Esophagus muscularis mucosa (tissue), 4 donors: ENCODE data around the gene B9D1. TPM values are rescaled to one million over a fixed set of nuclear protein-coding genes. Genes with fewer than 3 reads are reported as not detected.

Experiments
- DNase-seq: peaks from one replicate; pipeline ENCODE4 v3.0.0-alpha.2; 2017; ENCODE audit errors: extremely low spot score
- H3K27ac ChIP-seq, 4 donors: fragments of 200-600 bp; sonication (generic); replicated peaks in 1 of 4; 1 replicate in 3 of 4; 2 replicates in 1 of 4; pipeline ENCODE4 v1.5.1; 2016 to 2019; ENCODE audit warnings: mild to moderate bottlenecking in 1 of 4
- H3K27me3 ChIP-seq, 4 donors: fragments of 200-600 bp; sonication (generic); one replicate each; pipeline versions ENCODE4 v1.5.1 to v1.6.0; 2016 to 2019
- H3K36me3 ChIP-seq, 4 donors: fragments of 200-600 bp; sonication (generic); one replicate each; pipeline ENCODE4 v1.5.1; 2016 to 2019
- H3K4me1 ChIP-seq, 4 donors: fragments of 200-600 bp; sonication (generic); one replicate each; pipeline ENCODE4 v1.5.1; 2016 to 2019
- H3K4me3 ChIP-seq, 4 donors: fragments of 200-600 bp; sonication (generic); 1 replicate in 2 of 4; 2 replicates in 2 of 4; pipeline ENCODE4 v1.5.1; 2016 to 2019; ENCODE audit warnings: mild to moderate bottlenecking in 4 of 4, moderate library complexity in 1 of 4
- H3K9me3 ChIP-seq, 4 donors: fragments of 200-600 bp; sonication (generic); 1 replicate in 3 of 4; 2 replicates in 1 of 4; pipeline ENCODE4 v1.5.1; 2016 to 2019
- EP300 ChIP-seq: sonication (generic); formaldehyde crosslinking; IDR thresholded peaks from one replicate; pipeline ENCODE4 v1.6.1; 2017; ENCODE audit warnings: antibody characterized with exemption
- POLR2A ChIP-seq: fragments of 450-650 bp; IDR thresholded peaks from one replicate; pipeline ENCODE4 v1.6.1; 2017; ENCODE audit warnings: antibody characterized with exemption, moderate library complexity, mild to moderate bottlenecking, low read depth
- POLR2AphosphoS5 ChIP-seq, 2 donors: sonication (generic); formaldehyde crosslinking; IDR thresholded peaks; one replicate each; pipeline ENCODE4 v1.6.1; 2017; ENCODE audit warnings: antibody characterized with exemption in 2 of 2
- WGBS: methylation state at CpG from one replicate; pipeline ENCODE4 v1.1.5; 2018; 5-methylcytosine and 5-hydroxymethylcytosine counted together
- intact Hi-C: fragments of 100-400 bp; cut with DNase I; formaldehyde crosslinking; loops from one replicate; pipeline ENCODE4 v1.15.1; 2023
- total RNA-seq, 4 donors: library from RNA; depleted of rRNA; stranded (reverse); fragments of >200 nt; gene quantifications; one replicate each; pipeline versions ENCODE4 v1.1.0 to v1.2.1, GENCODE V29; 2016
- TF ChIP-seq, protein P1 (sequence below), 3 experiments: fragments of 200-600 bp in 2 of 3; fragments of 450-650 bp in 1 of 3; sonication (generic) in 2 of 3; IDR thresholded peaks; one replicate each; pipeline ENCODE4 v1.5.1; 2017 to 2019; ENCODE audit warnings: antibody characterized with exemption in 3 of 3, mild to moderate bottlenecking in 2 of 3, moderate library complexity in 1 of 3

Gene B9D1
- total RNA-seq, 4 donors from 2014 or later = 9.5 to 13.8 (median 9.9) TPM

DNA sequence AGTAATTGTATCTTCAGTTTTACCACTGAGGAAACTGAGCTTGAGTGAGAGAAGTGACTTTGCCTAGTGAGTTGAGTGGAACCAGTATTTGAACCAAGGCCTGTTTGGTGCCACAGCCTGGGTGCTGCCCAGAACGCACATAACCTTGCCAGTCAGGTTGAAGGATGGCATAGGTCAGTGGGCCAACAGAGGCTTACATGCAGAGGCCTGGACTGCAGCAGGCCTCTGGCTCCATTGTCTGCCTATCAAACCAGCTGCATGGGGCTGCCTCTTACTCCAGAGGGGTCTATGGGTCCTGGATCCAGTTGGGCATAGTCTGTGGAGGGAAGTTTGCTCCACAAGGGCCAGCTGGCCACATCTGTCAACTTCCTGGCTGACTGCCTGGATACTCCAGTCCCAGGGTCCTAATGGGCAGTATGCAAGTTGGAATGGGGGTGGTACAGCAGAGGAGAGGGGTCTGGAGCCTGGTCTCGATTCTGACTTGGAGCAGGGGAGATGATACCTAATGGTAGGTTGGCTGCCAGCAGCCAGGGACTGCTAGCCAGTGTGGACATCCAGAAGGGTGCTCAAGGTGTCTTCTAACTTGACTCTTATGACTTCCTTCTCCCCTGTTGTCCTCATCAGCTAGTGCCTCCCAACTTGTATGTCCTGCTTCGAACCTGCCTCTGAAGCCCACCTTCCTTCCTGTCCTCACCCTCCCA, 37.4 kb upstream of the B9D1 start:
- H3K4me1 ChIP-seq = peaks cover 13 to 45% (median 42%) of the 10 kb centered on the region in 4 donors
- DNase-seq = no peak
- H3K36me3 ChIP-seq = no peaks in the 10 kb centered on the region
- no peaks in the 10 kb centered on the region for H3K9me3 ChIP-seq
- 78% methylated on average over 2 of the region's 3 CpGs for WGBS
- H3K27me3 ChIP-seq = no peaks in the 10 kb centered on the region
- intact Hi-C loops = no loop called here
- H3K27ac ChIP-seq = peak overlapping the region in 1 of 4 donors; percentile 6
- TF ChIP-seq EP300 (no peak), POLR2AphosphoS5 (IDR thresholded peaks at IDR 0.05) (no peak), POLR2A (no peak)
- TF ChIP-seq, protein P1, sequence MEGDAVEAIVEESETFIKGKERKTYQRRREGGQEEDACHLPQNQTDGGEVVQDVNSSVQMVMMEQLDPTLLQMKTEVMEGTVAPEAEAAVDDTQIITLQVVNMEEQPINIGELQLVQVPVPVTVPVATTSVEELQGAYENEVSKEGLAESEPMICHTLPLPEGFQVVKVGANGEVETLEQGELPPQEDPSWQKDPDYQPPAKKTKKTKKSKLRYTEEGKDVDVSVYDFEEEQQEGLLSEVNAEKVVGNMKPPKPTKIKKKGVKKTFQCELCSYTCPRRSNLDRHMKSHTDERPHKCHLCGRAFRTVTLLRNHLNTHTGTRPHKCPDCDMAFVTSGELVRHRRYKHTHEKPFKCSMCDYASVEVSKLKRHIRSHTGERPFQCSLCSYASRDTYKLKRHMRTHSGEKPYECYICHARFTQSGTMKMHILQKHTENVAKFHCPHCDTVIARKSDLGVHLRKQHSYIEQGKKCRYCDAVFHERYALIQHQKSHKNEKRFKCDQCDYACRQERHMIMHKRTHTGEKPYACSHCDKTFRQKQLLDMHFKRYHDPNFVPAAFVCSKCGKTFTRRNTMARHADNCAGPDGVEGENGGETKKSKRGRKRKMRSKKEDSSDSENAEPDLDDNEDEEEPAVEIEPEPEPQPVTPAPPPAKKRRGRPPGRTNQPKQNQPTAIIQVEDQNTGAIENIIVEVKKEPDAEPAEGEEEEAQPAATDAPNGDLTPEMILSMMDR (IDR thresholded peaks at IDR 0.05) = no peak
- H3K4me3 ChIP-seq = no peak overlapping the region

DNA sequence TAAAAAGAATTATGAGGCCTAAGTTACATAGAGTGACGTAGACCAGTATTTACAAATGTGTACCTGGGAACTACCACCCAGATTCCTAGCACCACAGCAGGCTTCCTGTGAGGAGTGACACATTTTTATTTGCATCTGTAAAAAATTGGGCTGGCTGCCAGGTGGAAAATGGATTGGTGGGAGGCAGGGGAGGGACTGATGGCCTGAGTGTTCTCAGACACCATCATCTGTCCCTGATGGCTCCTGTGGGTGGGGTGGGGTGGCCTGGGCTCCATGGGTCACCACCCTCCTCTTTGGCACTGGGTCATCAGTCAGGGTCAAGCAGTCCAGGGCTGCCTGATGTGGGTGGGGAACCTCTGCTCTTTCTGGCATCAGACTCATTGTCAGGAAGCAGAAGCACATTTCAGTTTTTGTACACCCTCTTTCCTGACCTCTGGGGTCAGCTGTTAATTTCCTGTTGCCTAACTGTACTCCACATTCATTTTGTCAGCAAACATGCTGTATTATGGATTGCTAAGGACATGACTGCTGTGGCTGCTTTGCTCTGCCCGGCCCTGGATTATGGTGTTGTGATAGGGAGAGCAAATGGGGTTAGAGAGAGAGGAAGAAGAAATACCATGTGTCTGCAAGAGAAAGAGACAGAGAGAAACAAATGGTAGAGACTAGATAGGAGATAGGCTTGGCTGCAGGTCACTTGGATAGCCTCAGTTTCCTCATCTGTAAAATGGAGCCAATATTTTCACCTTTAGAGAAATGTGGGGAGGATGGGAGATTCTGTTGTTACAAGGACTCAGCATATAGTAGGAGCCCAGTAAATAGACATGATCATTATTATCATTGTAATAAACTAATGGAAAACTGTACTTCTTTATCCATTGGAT, 36.0 kb upstream of the B9D1 start:
- 62% methylated on average over 2 of the region's 2 CpGs for WGBS
- Histone ChIP-seq H3K27me3 (no peaks in the 10 kb centered on the region), H3K4me3 (no peak overlapping the region), H3K4me1 (peaks cover 13 to 45% (median 42%) of the 10 kb centered on the region in 4 donors), H3K27ac (peak overlapping the region; percentile 50 to 60 (median 54)), H3K36me3 (no peaks in the 10 kb centered on the region), H3K9me3 (no peaks in the 10 kb centered on the region)
- TF ChIP-seq POLR2AphosphoS5 (IDR thresholded peaks at IDR 0.05) (peak; percentile 45 to 56), POLR2A (no peak)
- DNase-seq = no peak
- intact Hi-C loops = no loop called here

DNA sequence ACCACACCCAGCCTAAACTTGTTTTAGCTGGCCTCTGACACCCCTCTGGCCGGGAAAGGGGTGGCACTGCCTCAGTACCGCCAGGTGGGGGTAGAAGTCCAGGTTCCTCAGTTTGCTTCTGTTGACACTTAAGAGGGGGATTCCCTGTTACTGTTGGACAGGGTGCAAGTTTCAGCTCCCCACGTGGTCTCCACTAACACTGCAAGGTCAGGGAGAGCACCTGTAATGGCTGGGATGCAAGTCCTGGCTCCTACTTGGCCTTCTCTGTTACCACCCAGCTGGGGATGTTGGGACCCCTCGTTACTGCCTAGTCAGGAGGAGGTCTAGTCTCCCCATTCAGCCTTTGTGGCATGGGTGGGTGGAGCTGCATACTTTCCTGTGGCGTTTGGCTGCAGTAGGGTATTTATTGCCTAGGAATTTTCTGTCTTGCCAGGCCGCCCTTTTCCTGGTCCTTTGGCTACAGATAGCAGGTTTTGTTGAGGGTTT, 35.1 kb upstream of the B9D1 start:
- intact Hi-C loops = no loop called here
- DNase-seq = no peak

DNA sequence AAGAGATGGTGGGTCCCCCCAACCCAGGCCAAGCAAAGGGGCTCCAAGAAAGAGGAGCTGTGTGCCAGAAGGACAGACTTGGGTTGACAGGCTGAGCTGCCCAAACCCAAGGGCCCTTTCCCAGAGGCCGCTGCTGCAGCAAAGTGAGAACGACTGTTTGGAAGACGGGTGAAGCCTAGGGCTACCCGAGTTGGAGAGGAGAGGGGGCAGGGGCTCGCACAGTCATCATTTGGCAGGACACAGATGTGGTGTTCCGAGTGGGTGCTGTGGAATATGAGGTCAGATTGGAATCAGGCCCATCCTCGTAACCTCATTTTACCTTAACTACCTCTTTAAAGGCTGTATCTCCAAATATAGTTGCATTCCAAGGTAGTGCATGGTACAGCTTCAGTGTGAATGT, 29.8 kb upstream of the B9D1 start:
- no peak for TF ChIP-seq POLR2A
- no peak for TF ChIP-seq POLR2AphosphoS5 (IDR thresholded peaks at IDR 0.05)
- TF ChIP-seq, protein P1 (IDR thresholded peaks at IDR 0.05) = no peak
- no peak for TF ChIP-seq EP300
- H3K4me1 ChIP-seq = peaks cover 21 to 57% (median 53%) of the 10 kb centered on the region in 4 donors
- peak overlapping the region; percentile 4 to 95 (median 32) for H3K27ac ChIP-seq
- no peaks in the 10 kb centered on the region for H3K36me3 ChIP-seq
- no peaks in the 10 kb centered on the region for H3K9me3 ChIP-seq
- intact Hi-C loops = no loop called here
- no peak overlapping the region for H3K4me3 ChIP-seq
- H3K27me3 ChIP-seq = no peaks in the 10 kb centered on the region
- 61% methylated on average over 3 of the region's 7 CpGs for WGBS
- DNase-seq = no peak

More for the DNA sequence above, 35.1 kb upstream of the B9D1 start:
- WGBS = 69% methylated on average over 3 of the region's 6 CpGs
- Histone ChIP-seq H3K4me3 (no peak overlapping the region), H3K9me3 (no peaks in the 10 kb centered on the region), H3K4me1 (peaks cover 13 to 47% (median 45%) of the 10 kb centered on the region in 4 donors), H3K36me3 (no peaks in the 10 kb centered on the region), H3K27me3 (no peaks in the 10 kb centered on the region), H3K27ac (peak overlapping the region; percentile 50 to 60 (median 54))
- TF ChIP-seq POLR2AphosphoS5 (IDR thresholded peaks at IDR 0.05) (no peak), EP300 (no peak), POLR2A (no peak)
- TF ChIP-seq, protein P1 (IDR thresholded peaks at IDR 0.05) = no peak

DNA sequence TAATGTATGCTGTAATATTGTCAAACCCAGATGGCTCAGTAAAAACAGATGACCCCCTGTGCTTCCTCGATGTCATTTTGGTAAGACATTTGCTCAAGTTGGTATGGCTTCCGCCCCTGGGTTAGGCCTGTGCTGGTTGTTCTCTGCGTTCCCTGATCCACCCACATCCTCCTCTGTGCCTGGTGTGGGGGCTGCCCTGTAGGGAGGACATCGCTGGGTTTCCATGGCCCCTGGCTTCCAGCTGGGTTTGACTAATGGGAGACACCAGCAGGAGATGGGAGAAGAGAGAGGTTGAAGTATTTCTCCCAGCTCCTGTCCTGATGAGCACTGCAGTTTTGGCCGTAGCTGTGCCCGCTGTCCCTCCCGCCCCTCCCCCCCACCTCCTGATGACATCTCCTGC, 28.9 kb upstream of the B9D1 start:
- Histone ChIP-seq H3K4me1 (peaks cover 29 to 65% (median 62%) of the 10 kb centered on the region in 4 donors), H3K27me3 (no peaks in the 10 kb centered on the region), H3K4me3 (no peak overlapping the region), H3K9me3 (no peaks in the 10 kb centered on the region), H3K36me3 (no peaks in the 10 kb centered on the region), H3K27ac (peak overlapping the region in 2 of 4 donors; percentile 95 to 98)
- no peak for DNase-seq
- TF ChIP-seq POLR2AphosphoS5 (IDR thresholded peaks at IDR 0.05) (no peak), POLR2A (no peak), EP300 (no peak)
- TF ChIP-seq, protein P1 (IDR thresholded peaks at IDR 0.05) = no peak
- 80% methylated on average over 7 of the region's 7 CpGs for WGBS
- intact Hi-C loops = no loop called here
